Measurements from ENCODE around the gene PTGR3.

DNA sequence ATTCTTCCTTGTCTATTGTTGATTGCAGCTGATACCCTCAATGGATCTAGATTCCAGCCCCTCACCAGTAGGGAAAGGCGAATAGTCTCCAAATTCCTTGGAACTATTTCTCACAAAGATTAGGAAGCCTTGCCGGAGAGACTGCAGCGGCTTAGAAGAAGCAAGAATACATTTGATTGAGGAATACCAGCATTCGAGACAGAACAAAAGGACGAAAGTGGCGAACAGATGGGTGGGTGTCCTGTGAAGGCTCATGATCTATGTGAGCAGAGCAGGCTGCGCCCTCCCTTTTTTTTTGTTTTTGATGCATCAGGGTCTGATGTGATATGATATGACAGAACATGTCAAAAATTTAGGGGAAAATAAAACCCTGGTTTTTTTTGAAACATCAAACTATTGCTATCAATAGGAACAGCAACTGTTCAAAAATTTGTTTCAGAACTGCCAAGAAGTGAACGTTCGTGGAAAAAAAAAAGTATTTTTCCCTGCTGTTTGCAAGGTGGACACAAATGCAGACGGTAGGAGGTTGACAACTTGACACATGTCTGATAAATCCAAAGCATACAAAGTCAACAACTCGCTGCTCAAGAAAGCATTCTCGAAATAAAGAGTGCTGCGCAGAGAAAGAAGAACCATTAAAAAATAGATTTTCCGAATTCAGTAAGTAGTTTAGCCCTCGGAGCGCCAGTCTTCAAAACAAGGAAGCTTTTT, 49.1 kb downstream of the PTGR3 start:
- TF ChIP-seq CTCF (conservative IDR thresholded peaks at IDR 0.05 in 1 of 2, IDR thresholded peaks at IDR 0.05 in 1 of 2; ENCODE audit: low read depth in 1 of 2, low read length in 2 of 2): no peak
- TF ChIP-seq EZH2 (IDR thresholded peaks at IDR 0.05; ENCODE audit: low read length, missing control alignments): no peak
